Liver (tissue), 9 donors: ENCODE results near the gene ELL2. TPM values are rescaled to one million over a fixed set of nuclear protein-coding genes. Genes with fewer than 3 reads are reported as not detected.

Experiments
- DNase-seq: peaks from one replicate; pipeline ENCODE4 v3.0.0-alpha.2; 2017; ENCODE audit warnings: low spot score
- H3K27ac ChIP-seq, 2 donors: one replicate each; pipeline ENCODE4 v1.7.0; 2013; ENCODE audit warnings: inconsistent platforms in 2 of 2, low read length in 2 of 2, control low read depth in 1 of 2, low read depth in 1 of 2, mild to moderate bottlenecking in 1 of 2
- H3K27me3 ChIP-seq, 4 donors: one replicate each; pipeline versions ENCODE4 v1.6.1 to v1.7.0; 2013; ENCODE audit warnings: low read length in 3 of 4, inconsistent platforms in 1 of 4, mild to moderate bottlenecking in 1 of 4, moderate library complexity in 1 of 4; ENCODE audit not compliant: control insufficient read depth in 4 of 4, insufficient read depth in 4 of 4
- H3K36me3 ChIP-seq, 4 donors: one replicate each; pipeline versions ENCODE4 v1.6.1 to v1.7.0; 2013; ENCODE audit warnings: low read length in 3 of 4, mild to moderate bottlenecking in 3 of 4, low read depth in 1 of 4, moderate library complexity in 1 of 4; ENCODE audit not compliant: control insufficient read depth in 4 of 4, insufficient read depth in 3 of 4
- H3K4me1 ChIP-seq, 4 donors: one replicate each; pipeline versions ENCODE4 v1.6.1 to v1.7.0; 2013; ENCODE audit warnings: low read length in 3 of 4, mild to moderate bottlenecking in 3 of 4, moderate library complexity in 1 of 4; ENCODE audit not compliant: control insufficient read depth in 4 of 4, insufficient read depth in 4 of 4
- H3K4me3 ChIP-seq, 3 donors: one replicate each; pipeline versions ENCODE4 v1.6.1 to v1.7.0; 2013; ENCODE audit warnings: low read length in 3 of 3, control low read depth in 1 of 3, low read depth in 1 of 3, mild to moderate bottlenecking in 1 of 3
- H3K9ac ChIP-seq, 2 donors: one replicate each; pipeline ENCODE4 v1.7.0; 2013; ENCODE audit warnings: low read length in 2 of 2, mild to moderate bottlenecking in 2 of 2, moderate library complexity in 2 of 2, control low read depth in 1 of 2, low read depth in 1 of 2
- H3K9me3 ChIP-seq, 4 donors: one replicate each; pipeline versions ENCODE4 v1.6.1 to v1.7.0; 2013; ENCODE audit warnings: low read length in 3 of 4; ENCODE audit not compliant: control insufficient read depth in 4 of 4
- FOXA1 ChIP-seq: IDR thresholded peaks from 2 replicates; pipeline ENCODE4 v1.6.1; 2016; ENCODE audit warnings: antibody characterized with exemption
- FOXA2 ChIP-seq: IDR thresholded peaks from 2 replicates; pipeline ENCODE4 v1.6.1; 2016; ENCODE audit warnings: antibody characterized with exemption
- GABPA ChIP-seq, 2 donors: IDR thresholded peaks in 1 of 2; conservative IDR thresholded peaks in 1 of 2; 2 replicates each; pipeline ENCODE4 v1.6.1; 2016; ENCODE audit warnings: antibody characterized with exemption in 2 of 2, mild to moderate bottlenecking in 1 of 2, moderate library complexity in 1 of 2
- HNF4A ChIP-seq, 2 donors: conservative IDR thresholded peaks; 2 replicates each; pipeline ENCODE4 v1.6.1; 2016; ENCODE audit warnings: antibody characterized with exemption in 2 of 2, mild to moderate bottlenecking in 2 of 2
- JUND ChIP-seq, 2 donors: IDR thresholded peaks; 2 replicates each; pipeline ENCODE4 v1.6.1; 2016; ENCODE audit warnings: antibody characterized with exemption in 2 of 2
- RAD21 ChIP-seq, 2 donors: IDR thresholded peaks; 2 replicates each; pipeline ENCODE4 v1.6.1; 2016; ENCODE audit warnings: antibody characterized with exemption in 2 of 2, mild to moderate bottlenecking in 2 of 2
- REST ChIP-seq: IDR thresholded peaks from 2 replicates; pipeline ENCODE4 v1.6.1; 2016; ENCODE audit warnings: antibody characterized with exemption, mild to moderate bottlenecking
- RXRA ChIP-seq, 2 donors: IDR thresholded peaks; 2 replicates each; pipeline ENCODE4 v1.6.1; 2017 to 2018; ENCODE audit warnings: antibody characterized with exemption in 2 of 2, mild to moderate bottlenecking in 1 of 2
- WGBS: extraction: QIAGEN DNeasy Blood & Tissue Kit; methylation state at CpG from one replicate; pipeline ENCODE4 v1.1.7; 2013; 5-methylcytosine and 5-hydroxymethylcytosine counted together
- polyA plus RNA-seq, 2 donors: library from polyadenylated mRNA; stranded (reverse) in 1 of 2; unstranded in 1 of 2; fragments of 200-250 nt in 1 of 2; fragments of >200 nt in 1 of 2; fragmentation: Nextera tagmentation in 1 of 2; extraction: Ambion mirVana in 1 of 2; gene quantifications; one replicate each; pipeline versions ENCODE4 v1.2.1 to v1.2.3, GENCODE V29; 2013 to 2015
- total RNA-seq, 2 donors: library from RNA; depleted of rRNA; stranded (reverse); fragments of >200 nt; gene quantifications; one replicate each; pipeline ENCODE4 v1.2.3, GENCODE V29; 2014
- TF ChIP-seq, protein P1 (sequence below): fragments of 150-350 bp; IDR thresholded peaks from 2 replicates; pipeline ENCODE4 v1.5.1; 2017; ENCODE audit warnings: improper control_type of control experiment, low read depth, low read length; ENCODE audit not compliant: missing input control
- TF ChIP-seq, protein P2 (sequence below): IDR thresholded peaks from 2 replicates; pipeline ENCODE4 v1.6.1; 2016; ENCODE audit warnings: antibody characterized with exemption
- TF ChIP-seq, protein P3 (sequence below): IDR thresholded peaks from 2 replicates; pipeline ENCODE4 v1.6.1; 2016; ENCODE audit warnings: antibody characterized with exemption
- donor health status: healthy.
- donor health status: healthy.
- donor health status: healthy.
- donor health status: healthy.
- donor health status: healthy.

The ELL2 gene
- total and polyA plus RNA-seq, 4 donors, result 21.0 to 64.5 (median 45.9) TPM

DNA sequence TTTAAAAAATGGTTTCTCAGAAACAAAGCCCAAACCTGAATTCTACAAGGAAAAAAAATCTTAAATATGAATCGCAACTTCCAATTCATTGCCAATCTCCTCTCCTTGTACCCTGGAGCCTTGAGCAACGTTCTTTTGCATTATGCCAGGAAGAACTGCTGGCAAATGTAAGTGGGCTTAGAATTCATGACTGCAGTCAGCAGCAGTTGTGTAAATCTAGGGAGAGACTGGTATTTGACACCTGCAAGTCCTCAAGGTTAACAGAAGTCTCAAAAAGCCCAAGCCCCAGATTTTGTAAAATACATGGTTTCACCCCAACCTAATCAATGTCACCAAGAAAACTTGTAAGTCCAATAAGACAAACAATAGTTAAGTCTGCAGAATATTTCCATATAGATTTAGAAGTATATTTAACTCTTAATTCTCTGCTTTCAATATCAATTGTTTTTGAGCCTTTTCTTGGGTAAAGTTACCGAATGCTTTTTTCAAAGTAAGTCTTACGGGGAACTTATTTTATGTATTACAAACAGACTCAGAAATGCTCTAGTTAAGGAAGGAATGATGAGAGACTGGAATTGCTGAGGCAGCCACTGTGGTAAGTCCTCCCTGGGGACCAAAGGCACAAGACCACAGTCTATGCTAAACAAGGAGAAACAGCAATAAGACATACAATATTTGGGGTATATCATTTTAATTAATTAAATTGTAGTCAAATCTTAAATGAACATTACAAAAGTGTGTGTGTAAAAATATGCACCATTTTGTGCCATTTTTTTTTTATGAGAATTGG, 31.3 kb downstream of the ELL2 start:
- H3K4me1 ChIP-seq, result peaks cover 3 to 31% (median 18%) of the 10 kb centered on the region in 4 donors
- no peak for DNase-seq
- no peak for TF ChIP-seq FOXA2
- no peak for TF ChIP-seq FOXA1
- TF ChIP-seq JUND (IDR thresholded peaks at IDR 0.05), result no peak
- no peaks in the 10 kb centered on the region for H3K9me3 ChIP-seq
- no peaks in the 10 kb centered on the region for H3K27me3 ChIP-seq
- H3K27ac ChIP-seq, result no peak overlapping the region
- H3K36me3 ChIP-seq, result peaks cover 0 to 15% (median 5%) of the 10 kb centered on the region in 4 donors
- H3K4me3 ChIP-seq, result no peak overlapping the region
- no peak overlapping the region for H3K9ac ChIP-seq
- WGBS, result 86% methylated on average over 4 of the region's 4 CpGs

GRCh38 chr5:95928724-95929253, 32.9 kb downstream of the ELL2 start:
- Histone ChIP-seq H3K9ac (no peak overlapping the region), H3K4me1 (peaks cover 3 to 45% (median 31%) of the 10 kb centered on the region in 4 donors), H3K9me3 (no peaks in the 10 kb centered on the region), H3K27me3 (no peaks in the 10 kb centered on the region), H3K27ac (no peak overlapping the region), H3K4me3 (no peak overlapping the region), H3K36me3 (peaks cover 0 to 15% (median 5%) of the 10 kb centered on the region in 4 donors)
- no peak for DNase-seq
- TF ChIP-seq JUND (IDR thresholded peaks at IDR 0.05) (no peak), REST (no peak), FOXA1 (no peak), HNF4A (conservative IDR thresholded peaks at IDR 0.05) (no peak), RXRA (IDR thresholded peaks at IDR 0.05) (no peak), RAD21 (IDR thresholded peaks at IDR 0.05) (no peak), GABPA (IDR thresholded peaks at IDR 0.05 in 1 of 2, conservative IDR thresholded peaks at IDR 0.05 in 1 of 2) (no peak)
- TF ChIP-seq, protein P1, sequence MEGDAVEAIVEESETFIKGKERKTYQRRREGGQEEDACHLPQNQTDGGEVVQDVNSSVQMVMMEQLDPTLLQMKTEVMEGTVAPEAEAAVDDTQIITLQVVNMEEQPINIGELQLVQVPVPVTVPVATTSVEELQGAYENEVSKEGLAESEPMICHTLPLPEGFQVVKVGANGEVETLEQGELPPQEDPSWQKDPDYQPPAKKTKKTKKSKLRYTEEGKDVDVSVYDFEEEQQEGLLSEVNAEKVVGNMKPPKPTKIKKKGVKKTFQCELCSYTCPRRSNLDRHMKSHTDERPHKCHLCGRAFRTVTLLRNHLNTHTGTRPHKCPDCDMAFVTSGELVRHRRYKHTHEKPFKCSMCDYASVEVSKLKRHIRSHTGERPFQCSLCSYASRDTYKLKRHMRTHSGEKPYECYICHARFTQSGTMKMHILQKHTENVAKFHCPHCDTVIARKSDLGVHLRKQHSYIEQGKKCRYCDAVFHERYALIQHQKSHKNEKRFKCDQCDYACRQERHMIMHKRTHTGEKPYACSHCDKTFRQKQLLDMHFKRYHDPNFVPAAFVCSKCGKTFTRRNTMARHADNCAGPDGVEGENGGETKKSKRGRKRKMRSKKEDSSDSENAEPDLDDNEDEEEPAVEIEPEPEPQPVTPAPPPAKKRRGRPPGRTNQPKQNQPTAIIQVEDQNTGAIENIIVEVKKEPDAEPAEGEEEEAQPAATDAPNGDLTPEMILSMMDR, result no peak
- TF ChIP-seq, protein P2, sequence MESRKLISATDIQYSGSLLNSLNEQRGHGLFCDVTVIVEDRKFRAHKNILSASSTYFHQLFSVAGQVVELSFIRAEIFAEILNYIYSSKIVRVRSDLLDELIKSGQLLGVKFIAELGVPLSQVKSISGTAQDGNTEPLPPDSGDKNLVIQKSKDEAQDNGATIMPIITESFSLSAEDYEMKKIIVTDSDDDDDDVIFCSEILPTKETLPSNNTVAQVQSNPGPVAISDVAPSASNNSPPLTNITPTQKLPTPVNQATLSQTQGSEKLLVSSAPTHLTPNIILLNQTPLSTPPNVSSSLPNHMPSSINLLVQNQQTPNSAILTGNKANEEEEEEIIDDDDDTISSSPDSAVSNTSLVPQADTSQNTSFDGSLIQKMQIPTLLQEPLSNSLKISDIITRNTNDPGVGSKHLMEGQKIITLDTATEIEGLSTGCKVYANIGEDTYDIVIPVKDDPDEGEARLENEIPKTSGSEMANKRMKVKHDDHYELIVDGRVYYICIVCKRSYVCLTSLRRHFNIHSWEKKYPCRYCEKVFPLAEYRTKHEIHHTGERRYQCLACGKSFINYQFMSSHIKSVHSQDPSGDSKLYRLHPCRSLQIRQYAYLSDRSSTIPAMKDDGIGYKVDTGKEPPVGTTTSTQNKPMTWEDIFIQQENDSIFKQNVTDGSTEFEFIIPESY, result no peak
- TF ChIP-seq, protein P3, sequence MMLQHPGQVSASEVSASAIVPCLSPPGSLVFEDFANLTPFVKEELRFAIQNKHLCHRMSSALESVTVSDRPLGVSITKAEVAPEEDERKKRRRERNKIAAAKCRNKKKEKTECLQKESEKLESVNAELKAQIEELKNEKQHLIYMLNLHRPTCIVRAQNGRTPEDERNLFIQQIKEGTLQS, result no peak
- WGBS, result 98% methylated on average over 7 of the region's 7 CpGs
